ENCODE results near the gene LMAN1L.

The LMAN1L gene

GRCh38 chr15:74794248-74794969 lies 18.2 kb upstream of the LMAN1L start:
- no peak for DNase-seq

- no peak for DNase-seq
These were observed 17.7 kb upstream of the LMAN1L start for GRCh38 chr15:74794970-74795349.

DNA sequence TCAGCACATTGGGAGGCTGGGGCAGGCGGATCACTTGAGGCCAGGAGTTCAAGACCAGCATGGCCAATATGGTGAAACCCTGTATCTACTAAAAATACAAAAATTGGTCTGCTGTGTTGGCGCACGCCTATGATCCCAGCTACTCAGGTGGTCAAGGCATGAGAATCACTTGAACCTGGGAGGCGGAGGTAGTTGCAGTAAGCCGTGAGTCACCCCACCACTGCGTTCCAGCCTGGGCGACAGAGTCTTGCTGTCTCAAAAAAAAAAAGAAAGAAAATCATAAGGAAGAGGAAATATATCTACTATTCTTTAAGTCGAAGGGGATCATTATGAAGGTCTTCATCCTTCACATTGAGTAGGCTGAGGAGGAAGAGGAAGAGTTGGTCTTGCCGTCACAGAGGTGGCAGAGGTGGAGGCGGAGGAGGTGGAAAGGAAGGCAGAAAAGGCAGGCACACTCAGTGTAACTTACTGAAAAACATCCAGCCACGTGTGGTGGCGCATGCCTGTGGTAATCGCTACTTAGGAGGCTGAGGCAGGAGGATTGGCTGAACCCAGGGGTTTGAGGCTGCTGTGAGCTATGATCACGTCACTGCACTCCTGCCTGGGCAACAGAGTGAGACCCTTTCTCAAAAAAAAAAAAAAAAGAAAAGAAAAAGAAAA lies 16.5 kb upstream of the LMAN1L start:
- DNase-seq, result peak; percentile 50 to 59

DNA sequence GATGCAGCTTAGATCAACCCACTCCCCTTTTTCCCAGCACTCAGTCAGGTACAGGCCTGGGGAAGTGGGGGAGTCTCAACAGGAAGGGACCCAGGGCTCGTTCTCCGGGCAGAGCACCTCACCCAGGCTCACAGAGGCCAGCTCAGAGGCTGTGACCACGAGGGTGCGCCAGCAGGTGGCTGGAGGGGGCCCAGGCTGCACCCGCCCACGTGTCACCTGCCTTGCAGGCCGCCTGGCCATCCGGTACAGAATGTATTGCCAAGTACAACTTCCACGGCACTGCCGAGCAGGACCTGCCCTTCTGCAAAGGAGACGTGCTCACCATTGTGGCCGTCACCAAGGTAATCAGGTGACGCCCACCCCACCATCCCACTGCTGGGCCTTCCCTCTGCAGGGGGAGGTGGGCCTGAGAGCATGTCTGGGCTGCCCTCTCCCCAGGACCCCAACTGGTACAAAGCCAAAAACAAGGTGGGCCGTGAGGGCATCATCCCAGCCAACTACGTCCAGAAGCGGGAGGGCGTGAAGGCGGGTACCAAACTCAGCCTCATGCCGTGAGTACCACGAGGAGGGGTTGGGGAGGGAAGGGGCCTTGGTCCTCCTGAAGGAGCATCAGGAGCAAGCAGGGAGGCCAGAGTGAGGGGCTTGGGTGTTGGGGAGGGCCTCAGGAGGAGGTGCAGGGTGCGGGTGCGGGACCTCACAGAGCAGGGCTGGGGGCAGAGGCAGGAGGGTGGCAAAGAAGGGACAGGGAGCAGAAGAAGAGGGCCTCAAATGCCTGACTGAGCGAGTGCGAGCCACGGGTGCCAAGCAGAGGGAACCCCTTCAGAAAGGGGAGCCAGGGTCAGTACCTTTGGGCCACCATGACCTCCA lies 14.0 kb upstream of the LMAN1L start:
- no peak for DNase-seq

- peak in 1 of 2 donors; percentile 31 for DNase-seq
These were observed 13.3 kb upstream of the LMAN1L start for GRCh38 chr15:74799255-74799855.

DNA sequence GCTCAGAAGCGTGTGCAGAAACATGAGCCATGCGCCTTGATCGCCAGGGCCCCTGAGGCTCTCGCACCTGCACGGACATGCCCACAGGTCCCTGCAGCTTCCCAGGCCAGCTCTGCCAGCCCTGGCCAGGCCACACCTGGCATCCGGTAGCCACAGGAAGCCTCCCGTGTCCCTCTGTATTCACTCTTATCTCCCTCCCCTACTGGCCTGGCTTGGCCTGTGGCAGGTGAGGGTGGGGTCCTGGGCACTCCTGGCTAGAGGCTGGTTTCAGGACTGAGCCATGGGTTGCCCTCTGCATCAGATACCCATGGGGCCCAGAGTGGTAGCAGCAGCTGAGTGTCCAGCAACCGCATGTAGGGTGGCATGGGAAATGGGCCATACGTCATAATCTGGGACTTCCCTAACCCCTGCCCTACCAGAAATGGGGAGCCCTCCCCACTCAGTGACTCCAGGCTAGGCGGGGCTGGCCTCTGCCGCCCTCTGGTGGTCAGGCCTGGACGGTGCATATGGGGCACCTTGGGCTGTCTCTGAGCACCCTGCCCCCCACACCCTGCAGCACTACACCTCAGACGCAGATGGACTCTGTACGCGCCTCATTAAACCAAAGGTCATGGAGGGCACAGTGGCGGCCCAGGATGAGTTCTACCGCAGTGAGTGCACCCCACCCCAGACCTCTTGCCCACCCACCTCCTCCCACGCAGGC lies 12.6 kb upstream of the LMAN1L start:
- peak; percentile 88 for DNase-seq

- DNase-seq, result no peak
These were observed 12.0 kb upstream of the LMAN1L start for GRCh38 chr15:74800559-74801094.

GRCh38 chr15:74801311-74801997 lies 11.2 kb upstream of the LMAN1L start:
- DNase-seq, result no peak

DNA sequence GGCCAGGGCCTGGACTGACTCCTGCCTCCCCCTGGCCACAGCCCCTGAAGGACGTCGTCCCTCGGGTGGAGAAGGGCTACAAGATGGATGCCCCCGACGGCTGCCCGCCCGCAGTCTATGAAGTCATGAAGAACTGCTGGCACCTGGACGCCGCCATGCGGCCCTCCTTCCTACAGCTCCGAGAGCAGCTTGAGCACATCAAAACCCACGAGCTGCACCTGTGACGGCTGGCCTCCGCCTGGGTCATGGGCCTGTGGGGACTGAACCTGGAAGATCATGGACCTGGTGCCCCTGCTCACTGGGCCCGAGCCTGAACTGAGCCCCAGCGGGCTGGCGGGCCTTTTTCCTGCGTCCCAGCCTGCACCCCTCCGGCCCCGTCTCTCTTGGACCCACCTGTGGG lies 10.3 kb upstream of the LMAN1L start:
- no peak for DNase-seq

GRCh38 chr15:74802862-74803447 lies 9.7 kb upstream of the LMAN1L start:
- no peak for DNase-seq

DNA sequence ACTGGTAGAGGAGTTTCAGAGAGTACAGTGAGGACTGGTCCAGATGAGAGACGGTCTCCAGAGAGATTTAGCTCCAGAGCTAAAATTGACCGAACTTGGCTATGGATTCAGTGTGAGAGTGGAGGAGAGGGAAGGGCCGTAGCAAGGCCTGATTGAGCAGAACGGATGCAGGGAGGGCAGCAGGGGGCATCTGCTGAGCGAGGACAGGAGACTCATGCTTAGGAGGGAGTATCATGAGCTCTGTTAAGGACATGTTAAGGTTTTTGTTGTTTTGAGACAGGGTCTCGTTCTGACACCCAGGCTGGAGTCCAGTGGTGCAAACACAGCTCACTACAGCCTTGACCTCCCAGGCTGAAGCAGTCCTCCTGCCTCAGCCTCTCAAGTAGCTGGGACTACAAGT lies 7.7 kb upstream of the LMAN1L start:
- no peak for DNase-seq

- no peak for DNase-seq
These were observed 5.4 kb upstream of the LMAN1L start for GRCh38 chr15:74807282-74807681.

- no peak for DNase-seq
These were observed 4.4 kb upstream of the LMAN1L start for GRCh38 chr15:74808078-74808839.

GRCh38 chr15:74808840-74809229 lies 3.8 kb upstream of the LMAN1L start:
- DNase-seq, result no peak

DNA sequence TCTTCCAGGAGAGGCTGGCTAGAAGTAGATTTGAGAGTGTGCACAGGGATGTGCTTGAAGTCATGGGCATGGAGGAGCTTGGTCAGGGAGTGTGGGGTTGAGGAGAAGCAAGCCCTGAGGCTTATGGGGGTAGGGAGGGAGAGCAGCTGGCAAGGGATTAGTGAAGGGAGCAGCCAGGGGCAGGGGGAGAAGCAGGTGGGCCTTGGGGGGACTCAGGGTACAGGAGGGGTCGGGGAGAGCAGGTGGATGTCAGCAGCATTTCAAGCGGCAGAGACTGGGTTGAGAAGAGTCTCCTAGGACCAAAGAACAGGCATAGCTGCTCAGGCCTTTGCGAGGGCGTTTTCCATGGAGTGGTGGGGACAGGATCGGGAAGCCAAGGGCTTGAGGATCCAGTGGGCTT lies 3.4 kb upstream of the LMAN1L start:
- no peak for DNase-seq

- no peak for DNase-seq
These were observed 2.7 kb upstream of the LMAN1L start for GRCh38 chr15:74809956-74810355.

DNA sequence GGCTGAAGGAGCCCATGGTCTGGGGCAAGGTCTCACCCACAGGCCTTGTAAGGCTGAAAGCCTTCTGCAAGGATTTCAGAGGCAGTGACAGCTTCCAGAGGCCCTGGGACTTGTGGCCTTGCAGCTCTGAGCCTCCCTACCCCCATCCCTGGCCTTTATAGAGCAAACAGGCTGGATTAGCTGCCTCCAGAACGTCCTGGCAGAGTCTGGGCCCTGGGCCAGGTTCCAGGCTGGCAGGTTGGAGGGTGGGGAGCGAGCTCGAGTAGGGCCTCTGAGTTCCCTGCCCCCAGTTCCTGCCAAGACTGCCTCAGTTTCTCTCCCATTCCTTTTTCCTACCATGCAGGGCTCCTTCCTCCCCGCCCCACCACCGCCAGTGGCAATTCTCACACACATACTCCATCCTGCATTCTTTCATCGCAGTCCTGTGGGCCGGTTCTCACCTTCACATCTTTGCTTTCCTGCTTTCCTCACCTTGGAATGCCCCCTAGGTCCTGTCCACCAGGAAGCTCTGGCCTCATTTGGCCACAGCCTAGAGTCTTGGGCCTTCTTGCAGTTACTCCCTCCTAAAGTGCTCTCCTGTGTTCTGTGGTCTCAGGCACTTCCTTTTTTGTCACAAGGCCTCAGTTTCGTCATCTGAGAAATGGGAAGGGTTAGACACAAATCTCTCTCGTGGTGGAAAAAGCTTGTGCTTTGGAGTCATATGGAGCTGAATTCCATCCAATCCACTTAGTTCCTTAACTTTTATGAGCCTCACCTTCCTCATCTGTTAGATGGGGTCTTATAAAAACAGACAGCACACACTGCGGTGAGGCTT lies 2.7 kb downstream of the LMAN1L start:
- DNase-seq, result no peak

- no peak for DNase-seq
These were observed 3.3 kb downstream of the LMAN1L start for GRCh38 chr15:74815961-74816360.

DNA sequence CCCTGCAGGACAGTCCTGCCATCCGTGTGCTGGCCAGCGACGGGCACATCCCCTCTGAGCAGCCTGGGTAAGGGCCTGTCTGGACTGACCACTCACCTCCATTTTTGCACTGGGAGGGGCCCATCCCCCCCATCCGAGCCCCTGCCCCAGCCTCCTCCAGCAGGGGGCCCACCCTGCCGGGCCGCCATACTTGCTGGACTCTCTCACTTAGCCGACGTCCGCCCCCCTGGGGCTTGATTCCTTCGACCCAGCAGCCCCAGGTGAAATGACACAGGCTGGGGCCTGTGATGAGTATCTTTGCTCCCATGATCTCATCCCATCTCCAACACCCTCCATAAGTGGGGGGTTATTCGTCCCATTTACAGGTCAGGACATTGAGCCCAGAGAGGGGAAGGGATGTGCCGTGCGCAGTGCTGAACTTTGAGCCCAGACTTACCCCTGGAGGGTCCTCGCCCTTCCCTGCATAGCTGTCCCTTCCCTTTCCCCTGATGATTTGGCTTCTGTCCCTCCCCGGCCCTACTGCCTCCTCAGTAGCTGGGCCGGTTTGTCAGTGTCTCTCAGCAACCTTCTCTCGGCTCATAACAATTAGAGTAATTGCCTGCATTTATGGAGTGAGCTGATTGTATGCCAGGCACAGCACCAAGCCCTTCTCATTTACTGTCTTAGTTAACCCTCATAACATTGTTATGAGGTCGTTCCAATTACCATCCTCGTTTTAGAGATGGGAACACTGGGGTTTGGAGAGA lies 4.2 kb downstream of the LMAN1L start:
- no peak for DNase-seq
